ENCODE data around the gene DDX49.

DDX49 gene

DNA sequence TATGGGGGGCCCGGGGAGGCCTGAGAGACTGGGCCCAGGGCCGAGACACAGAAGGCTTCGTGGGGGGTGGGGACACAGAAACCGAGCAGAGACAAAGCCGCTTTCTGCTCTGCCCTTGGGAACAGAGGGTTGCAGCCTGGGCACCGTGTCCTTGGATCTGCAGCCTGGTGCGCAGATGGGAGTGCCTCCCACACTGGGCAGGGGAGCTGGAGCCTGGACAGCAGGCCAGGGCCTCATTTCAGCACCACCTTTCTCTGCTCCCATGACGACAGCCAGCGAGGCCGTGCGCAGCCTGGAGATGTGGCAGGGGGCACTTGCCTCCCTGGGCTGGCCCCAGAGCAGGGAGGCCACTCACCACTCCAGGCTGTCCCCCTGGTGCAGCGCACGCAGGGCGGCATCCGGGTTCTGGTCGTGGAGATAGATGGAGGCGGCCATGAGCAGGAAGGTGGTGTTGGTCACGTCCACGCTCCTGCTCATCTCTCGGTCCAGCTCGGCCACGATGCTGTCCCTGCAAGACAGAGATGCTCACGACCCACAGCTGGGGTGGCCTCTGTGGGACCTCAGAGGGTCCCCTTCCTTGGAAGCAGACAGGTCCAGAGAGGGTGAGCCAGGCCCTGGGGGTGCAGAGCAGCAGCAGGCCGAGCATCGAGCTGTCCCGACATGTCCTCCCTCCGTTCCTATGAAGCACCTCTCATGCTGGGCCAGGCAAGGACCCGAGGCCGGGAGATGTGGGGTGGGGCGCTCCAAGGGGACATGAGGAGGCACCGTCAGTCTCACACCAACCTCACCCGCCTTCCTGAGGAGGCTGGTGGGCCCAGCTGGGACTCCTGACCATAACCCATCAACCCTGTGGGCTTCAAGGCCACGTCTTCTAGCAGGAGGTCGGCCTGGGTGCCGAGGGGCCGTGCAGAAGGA lies 12.7 kb upstream of the DDX49 start:
- H3K18ac ChIP-seq (ENCODE audit: low read length) = no peak overlapping the region
- no peak overlapping the region for H3K4me2 ChIP-seq (ENCODE audit: insufficient read depth, low read length, poor library complexity, severe bottlenecking)
- H2BK120ac ChIP-seq (ENCODE audit: low read depth, low read length) = no peak overlapping the region
- H3K9ac ChIP-seq (ENCODE audit: low read depth, low read length, poor library complexity) = peak overlapping the region; percentile 70
- H2BK5ac ChIP-seq (ENCODE audit: low read length) = peak overlapping the region; percentile 90
- peaks cover 27 to 78% of the 10 kb centered on the region in 2 donors for H3K36me3 ChIP-seq (replicated peaks in 1 of 2; ENCODE audit: control insufficient read depth in 2 of 2, insufficient read depth in 2 of 2, low read length in 2 of 2)
- H2AFZ ChIP-seq (ENCODE audit: low read length) = no peak overlapping the region
- DNase-seq (ENCODE audit: low spot score) = no peak
- H3K9me3 ChIP-seq (replicated peaks in 1 of 2; ENCODE audit: control insufficient read depth in 2 of 2, insufficient read depth in 1 of 2, low read depth in 1 of 2, low read length in 2 of 2) = peaks cover 0 to 1% of the 10 kb centered on the region in 2 donors
- peaks cover 12% of the 10 kb centered on the region for H3K79me1 ChIP-seq (ENCODE audit: low read depth, low read length)
- no peak overlapping the region for H3K27ac ChIP-seq (replicated peaks; ENCODE audit: low read length)
- no peak overlapping the region for H4K91ac ChIP-seq (ENCODE audit: low read depth, low read length, poor library complexity)
- peak overlapping the region in 1 of 2 donors; percentile 37 for H3K4me3 ChIP-seq (ENCODE audit: low read length in 2 of 2)
- H3K4me1 ChIP-seq (ENCODE audit: control insufficient read depth in 2 of 2, insufficient read depth in 1 of 2, low read depth in 1 of 2, low read length in 2 of 2) = no peaks in the 10 kb centered on the region
- no peak overlapping the region for H2BK15ac ChIP-seq (ENCODE audit: low read length)
- no peak overlapping the region for H2BK12ac ChIP-seq (ENCODE audit: low read length)
- peak overlapping the region; percentile 23 for H3K4ac ChIP-seq (ENCODE audit: low read length)
- peak overlapping the region; percentile 20 for H3K23ac ChIP-seq (ENCODE audit: low read depth, low read length, poor library complexity)
- WGBS, 2 donors (ENCODE audit: extremely low coverage in 2 of 2, insufficient read length in 2 of 2, insufficient replicate concordance in 1 of 2) = no CpG with 5 or more reads among the region's 36 CpGs
- H3K14ac ChIP-seq (ENCODE audit: low read length) = no peak overlapping the region
- no peaks in the 10 kb centered on the region for H3K27me3 ChIP-seq (ENCODE audit: control insufficient read depth in 3 of 3, insufficient read depth in 3 of 3, low read depth in 1 of 3, low read length in 3 of 3)
- peak overlapping the region; percentile 23 for H4K8ac ChIP-seq (ENCODE audit: low read depth, low read length)
- no peak overlapping the region for H2AK5ac ChIP-seq (ENCODE audit: low read depth, low read length)

DNA sequence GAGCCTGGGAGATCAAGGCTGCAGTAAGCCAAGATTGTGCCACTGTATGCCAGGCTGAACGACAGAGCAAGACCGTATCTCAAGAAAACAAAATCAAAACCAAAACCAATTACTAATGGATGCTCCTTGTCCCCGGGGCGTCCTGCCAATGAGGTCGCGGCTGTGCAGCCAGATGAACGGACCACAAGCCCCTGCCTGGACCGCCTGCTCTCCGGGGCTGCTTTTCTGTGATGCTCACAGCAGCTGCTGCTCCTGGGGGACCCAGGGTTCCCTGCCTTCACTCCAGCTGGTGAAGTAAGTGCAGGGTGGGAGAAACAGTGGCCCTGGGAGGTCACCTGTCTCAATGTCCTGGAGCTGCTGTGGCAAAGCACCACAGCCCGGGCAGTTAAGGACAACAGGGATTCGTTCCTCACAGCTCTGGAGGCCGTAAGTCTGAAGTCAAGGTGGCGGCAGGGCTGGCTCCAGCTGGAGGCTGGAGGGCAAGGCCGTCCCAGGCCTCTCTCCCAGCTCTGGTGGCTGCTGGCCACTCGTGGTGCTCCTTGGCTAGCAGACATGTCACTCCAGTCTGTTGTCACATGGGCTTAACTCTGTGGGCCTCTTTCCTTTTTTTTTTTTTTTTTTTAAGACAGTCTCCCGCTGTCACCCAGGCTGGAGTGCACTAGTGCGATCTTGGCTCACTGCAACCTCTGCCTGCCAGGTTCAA lies 10.4 kb upstream of the DDX49 start:
- Histone ChIP-seq H2BK120ac (ENCODE audit: low read depth, low read length) (no peak overlapping the region), H3K9ac (ENCODE audit: low read depth, low read length, poor library complexity) (no peak overlapping the region), H3K36me3 (replicated peaks in 1 of 2; ENCODE audit: control insufficient read depth in 2 of 2, insufficient read depth in 2 of 2, low read length in 2 of 2) (peaks cover 32 to 86% of the 10 kb centered on the region in 2 donors), H2AFZ (ENCODE audit: low read length) (no peak overlapping the region), H3K4ac (ENCODE audit: low read length) (no peak overlapping the region), H3K4me1 (ENCODE audit: control insufficient read depth in 2 of 2, insufficient read depth in 1 of 2, low read depth in 1 of 2, low read length in 2 of 2) (no peaks in the 10 kb centered on the region), H3K14ac (ENCODE audit: low read length) (no peak overlapping the region), H3K4me3 (ENCODE audit: low read length in 2 of 2) (peak overlapping the region in 1 of 2 donors; percentile 48), H3K18ac (ENCODE audit: low read length) (no peak overlapping the region), H2BK5ac (ENCODE audit: low read length) (no peak overlapping the region), H3K27ac (replicated peaks; ENCODE audit: low read length) (no peak overlapping the region), H2BK12ac (ENCODE audit: low read length) (no peak overlapping the region), H2AK5ac (ENCODE audit: low read depth, low read length) (no peak overlapping the region), H3K79me1 (ENCODE audit: low read depth, low read length) (peaks cover 21% of the 10 kb centered on the region), H2BK15ac (ENCODE audit: low read length) (no peak overlapping the region), H3K4me2 (ENCODE audit: insufficient read depth, low read length, poor library complexity, severe bottlenecking) (no peak overlapping the region), H3K23ac (ENCODE audit: low read depth, low read length, poor library complexity) (no peak overlapping the region), H4K8ac (ENCODE audit: low read depth, low read length) (no peak overlapping the region), H3K9me3 (replicated peaks in 1 of 2; ENCODE audit: control insufficient read depth in 2 of 2, insufficient read depth in 1 of 2, low read depth in 1 of 2, low read length in 2 of 2) (peaks cover 0 to 1% of the 10 kb centered on the region in 2 donors), H4K91ac (ENCODE audit: low read depth, low read length, poor library complexity) (no peak overlapping the region), H3K27me3 (ENCODE audit: control insufficient read depth in 3 of 3, insufficient read depth in 3 of 3, low read depth in 1 of 3, low read length in 3 of 3) (no peaks in the 10 kb centered on the region)
- WGBS, 2 donors (ENCODE audit: extremely low coverage in 2 of 2, insufficient read length in 2 of 2, insufficient replicate concordance in 1 of 2) = no CpG with 5 or more reads among the region's 17 CpGs
- DNase-seq (ENCODE audit: low spot score) = no peak

DNA sequence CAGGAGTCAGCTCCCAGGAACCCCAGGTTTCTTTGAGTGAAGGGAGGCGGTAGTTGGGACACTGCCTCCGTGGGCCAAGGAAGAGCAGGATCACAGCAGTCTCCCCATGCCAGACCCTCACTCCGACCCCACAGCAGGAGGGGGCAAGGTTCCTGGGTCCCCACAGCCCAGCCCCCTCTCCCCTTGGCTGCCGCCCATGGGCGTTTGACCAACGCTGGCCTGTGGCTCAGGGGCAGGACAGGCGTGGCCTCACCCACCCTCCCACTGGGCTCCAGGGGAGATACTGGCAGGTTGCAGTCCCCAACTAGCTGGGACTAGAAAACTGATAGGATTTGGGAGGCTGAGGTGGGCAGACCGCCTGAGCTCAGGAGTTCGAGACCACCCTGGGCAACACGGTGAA lies 9.5 kb upstream of the DDX49 start:
- Histone ChIP-seq H3K4me1 (ENCODE audit: control insufficient read depth in 2 of 2, insufficient read depth in 1 of 2, low read depth in 1 of 2, low read length in 2 of 2) (no peaks in the 10 kb centered on the region), H2AFZ (ENCODE audit: low read length) (no peak overlapping the region), H3K9ac (ENCODE audit: low read depth, low read length, poor library complexity) (no peak overlapping the region), H3K27me3 (ENCODE audit: control insufficient read depth in 3 of 3, insufficient read depth in 3 of 3, low read depth in 1 of 3, low read length in 3 of 3) (no peaks in the 10 kb centered on the region), H3K23ac (ENCODE audit: low read depth, low read length, poor library complexity) (no peak overlapping the region), H3K9me3 (replicated peaks in 1 of 2; ENCODE audit: control insufficient read depth in 2 of 2, insufficient read depth in 1 of 2, low read depth in 1 of 2, low read length in 2 of 2) (peaks cover 0 to 1% of the 10 kb centered on the region in 2 donors), H3K27ac (replicated peaks; ENCODE audit: low read length) (no peak overlapping the region), H2BK5ac (ENCODE audit: low read length) (no peak overlapping the region), H2BK12ac (ENCODE audit: low read length) (no peak overlapping the region), H3K18ac (ENCODE audit: low read length) (no peak overlapping the region), H3K4ac (ENCODE audit: low read length) (no peak overlapping the region), H3K4me2 (ENCODE audit: insufficient read depth, low read length, poor library complexity, severe bottlenecking) (no peak overlapping the region), H4K91ac (ENCODE audit: low read depth, low read length, poor library complexity) (no peak overlapping the region), H4K8ac (ENCODE audit: low read depth, low read length) (no peak overlapping the region), H2BK120ac (ENCODE audit: low read depth, low read length) (no peak overlapping the region), H3K79me1 (ENCODE audit: low read depth, low read length) (peaks cover 21% of the 10 kb centered on the region), H2BK15ac (ENCODE audit: low read length) (no peak overlapping the region), H3K36me3 (replicated peaks in 1 of 2; ENCODE audit: control insufficient read depth in 2 of 2, insufficient read depth in 2 of 2, low read length in 2 of 2) (peaks cover 30 to 85% of the 10 kb centered on the region in 2 donors), H2AK5ac (ENCODE audit: low read depth, low read length) (no peak overlapping the region), H3K4me3 (ENCODE audit: low read length in 2 of 2) (no peak overlapping the region), H3K14ac (ENCODE audit: low read length) (no peak overlapping the region)
- no CpG with 5 or more reads among the region's 10 CpGs for WGBS, 2 donors (ENCODE audit: extremely low coverage in 2 of 2, insufficient read length in 2 of 2, insufficient replicate concordance in 1 of 2)
- no peak for DNase-seq (ENCODE audit: low spot score)

Measured in neuronal stem cell (in vitro differentiated cells).